HepG2 (cell line): ENCODE results near the gene CLASP1.

Experiments
- EZH2 ChIP-seq: conservative IDR thresholded peaks from 2 replicates; pipeline ENCODE4 v1.6.1; 2012; ENCODE audit warnings: mild to moderate bottlenecking, low read depth, low read length, moderate library complexity
- GABPA ChIP-seq, 2 experiments: IDR thresholded peaks; 2 replicates each; pipeline ENCODE4 v1.6.1; 2011 to 2016; ENCODE audit warnings: low read depth in 2 of 2, low read length in 1 of 2, missing biosample characterization in 1 of 2, missing genetic modification characterization in 1 of 2
- HNF4G ChIP-seq, 2 experiments: sonication (generic) in 1 of 2; formaldehyde crosslinking in 1 of 2; IDR thresholded peaks; 2 replicates each; pipeline versions ENCODE4 v1.4.0 to v1.6.1; 2011 to 2020; ENCODE audit warnings: borderline replicate concordance in 2 of 2, low read depth in 2 of 2, mild to moderate bottlenecking in 2 of 2, low read length in 1 of 2, missing genetic modification reagents in 1 of 2, moderate library complexity in 1 of 2
- ZNF274 ChIP-seq: sonication (generic); formaldehyde crosslinking; IDR thresholded peaks from 2 replicates; pipeline ENCODE4 v1.5.1; 2020; ENCODE audit warnings: mild to moderate bottlenecking, missing genetic modification reagents
- TF ChIP-seq, protein P1 (sequence below), 2 experiments: IDR thresholded peaks; 2 replicates each; pipeline ENCODE4 v1.6.1; 2011 to 2012; ENCODE audit warnings: low read length in 2 of 2, borderline replicate concordance in 1 of 2, low read depth in 1 of 2, mild to moderate bottlenecking in 1 of 2, moderate library complexity in 1 of 2

DNA sequence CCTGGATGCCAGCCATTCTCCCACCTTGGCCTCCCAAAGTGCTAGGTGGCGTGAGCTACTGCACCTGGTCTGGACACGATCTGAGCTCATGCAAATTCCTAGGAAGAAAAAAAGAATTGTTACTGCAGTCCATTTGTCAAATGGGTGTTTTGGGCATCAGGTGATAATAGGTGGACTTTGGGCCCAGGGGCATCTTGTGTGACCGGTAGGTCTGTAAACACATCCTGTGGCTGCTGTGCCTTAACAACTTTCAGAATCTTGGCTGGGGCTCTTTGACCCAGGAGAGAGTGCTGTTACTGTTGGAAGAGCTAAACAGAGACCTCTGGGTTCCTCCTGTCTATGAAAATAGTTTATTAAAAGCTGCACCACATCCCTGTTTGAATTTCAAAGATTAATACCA is 329.3 kb downstream of the CLASP1 start:
- no peak for TF ChIP-seq EZH2
- no peak for TF ChIP-seq GABPA (IDR thresholded peaks at IDR 0.05; ENCODE audit: low read depth, low read length)
- TF ChIP-seq GABPA (CRISPR knock-in tag; IDR thresholded peaks at IDR 0.05; ENCODE audit: low read depth) = no peak
- TF ChIP-seq HNF4G (IDR thresholded peaks at IDR 0.05; ENCODE audit: borderline replicate concordance, low read depth, low read length) = no peak
- TF ChIP-seq HNF4G (CRISPR knock-in tag; IDR thresholded peaks at IDR 0.05; ENCODE audit: borderline replicate concordance, low read depth) = no peak
- TF ChIP-seq ZNF274 (CRISPR knock-in tag) = no peak
- TF ChIP-seq, protein P1, sequence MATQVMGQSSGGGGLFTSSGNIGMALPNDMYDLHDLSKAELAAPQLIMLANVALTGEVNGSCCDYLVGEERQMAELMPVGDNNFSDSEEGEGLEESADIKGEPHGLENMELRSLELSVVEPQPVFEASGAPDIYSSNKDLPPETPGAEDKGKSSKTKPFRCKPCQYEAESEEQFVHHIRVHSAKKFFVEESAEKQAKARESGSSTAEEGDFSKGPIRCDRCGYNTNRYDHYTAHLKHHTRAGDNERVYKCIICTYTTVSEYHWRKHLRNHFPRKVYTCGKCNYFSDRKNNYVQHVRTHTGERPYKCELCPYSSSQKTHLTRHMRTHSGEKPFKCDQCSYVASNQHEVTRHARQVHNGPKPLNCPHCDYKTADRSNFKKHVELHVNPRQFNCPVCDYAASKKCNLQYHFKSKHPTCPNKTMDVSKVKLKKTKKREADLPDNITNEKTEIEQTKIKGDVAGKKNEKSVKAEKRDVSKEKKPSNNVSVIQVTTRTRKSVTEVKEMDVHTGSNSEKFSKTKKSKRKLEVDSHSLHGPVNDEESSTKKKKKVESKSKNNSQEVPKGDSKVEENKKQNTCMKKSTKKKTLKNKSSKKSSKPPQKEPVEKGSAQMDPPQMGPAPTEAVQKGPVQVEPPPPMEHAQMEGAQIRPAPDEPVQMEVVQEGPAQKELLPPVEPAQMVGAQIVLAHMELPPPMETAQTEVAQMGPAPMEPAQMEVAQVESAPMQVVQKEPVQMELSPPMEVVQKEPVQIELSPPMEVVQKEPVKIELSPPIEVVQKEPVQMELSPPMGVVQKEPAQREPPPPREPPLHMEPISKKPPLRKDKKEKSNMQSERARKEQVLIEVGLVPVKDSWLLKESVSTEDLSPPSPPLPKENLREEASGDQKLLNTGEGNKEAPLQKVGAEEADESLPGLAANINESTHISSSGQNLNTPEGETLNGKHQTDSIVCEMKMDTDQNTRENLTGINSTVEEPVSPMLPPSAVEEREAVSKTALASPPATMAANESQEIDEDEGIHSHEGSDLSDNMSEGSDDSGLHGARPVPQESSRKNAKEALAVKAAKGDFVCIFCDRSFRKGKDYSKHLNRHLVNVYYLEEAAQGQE (IDR thresholded peaks at IDR 0.05; ENCODE audit: borderline replicate concordance in 1 of 2, low read depth in 1 of 2, low read length in 2 of 2) = no peak
